ENCODE results near the gene ARMC2. TPM values are rescaled to one million over a fixed set of nuclear protein-coding genes. Genes with fewer than 3 reads are reported as not detected.

The ARMC2 gene
- polyA plus RNA-seq (2011; rRNA removed), result 4.2 and 5.1 TPM in 2 replicates
- polyA minus RNA-seq (2011; rRNA and poly(A)+ RNA removed), result 3.4 and 3.8 TPM in 2 replicates

- no peaks in the 10 kb centered on the region; the same call in 1 of the 2 replicates for H3K9me3 ChIP-seq (ENCODE audit: control insufficient read depth, insufficient read depth, low read length)
- CTCF ChIA-PET, result interaction anchor here (0.7 to 2.3 kb wide), 3 partner anchors 12 to 306 kb away, joined by 3 to 7 read pairs (median 7); no protein-coding TSS in a partner anchor
- TF ChIP-seq CTCF (IDR thresholded peaks at IDR 0.05; ENCODE audit: low read depth, low read length), result no peak
- H3K4me3 ChIP-seq (ENCODE audit: low read depth, low read length), result peak within 1 kb of the TSS; percentile 81
- POLR2A ChIA-PET, result interaction anchor here (0.6 to 1.1 kb wide), 4 partner anchors 246 to 507 kb away, joined by 3 to 8 read pairs (median 4); partner anchors contain the start of genes FOXO3 and SESN1
- no peak within 1 kb of the TSS for H3K27ac ChIP-seq (ENCODE audit: low read depth, low read length)
- DNase-seq (ENCODE audit: low read depth, low spot score), result peak; percentile 44
- no peaks in the 10 kb centered on the region for H3K27me3 ChIP-seq (ENCODE audit: control insufficient read depth, insufficient read depth, low read length)
Measured at GRCh38 chr6:108848116-108848868, at the start of gene ARMC2. Gene ARMC2, plus strand, starts transcription at chr6:108848422. Its CDS starts 5,846 bp downstream, at chr6:108854268.

DNA sequence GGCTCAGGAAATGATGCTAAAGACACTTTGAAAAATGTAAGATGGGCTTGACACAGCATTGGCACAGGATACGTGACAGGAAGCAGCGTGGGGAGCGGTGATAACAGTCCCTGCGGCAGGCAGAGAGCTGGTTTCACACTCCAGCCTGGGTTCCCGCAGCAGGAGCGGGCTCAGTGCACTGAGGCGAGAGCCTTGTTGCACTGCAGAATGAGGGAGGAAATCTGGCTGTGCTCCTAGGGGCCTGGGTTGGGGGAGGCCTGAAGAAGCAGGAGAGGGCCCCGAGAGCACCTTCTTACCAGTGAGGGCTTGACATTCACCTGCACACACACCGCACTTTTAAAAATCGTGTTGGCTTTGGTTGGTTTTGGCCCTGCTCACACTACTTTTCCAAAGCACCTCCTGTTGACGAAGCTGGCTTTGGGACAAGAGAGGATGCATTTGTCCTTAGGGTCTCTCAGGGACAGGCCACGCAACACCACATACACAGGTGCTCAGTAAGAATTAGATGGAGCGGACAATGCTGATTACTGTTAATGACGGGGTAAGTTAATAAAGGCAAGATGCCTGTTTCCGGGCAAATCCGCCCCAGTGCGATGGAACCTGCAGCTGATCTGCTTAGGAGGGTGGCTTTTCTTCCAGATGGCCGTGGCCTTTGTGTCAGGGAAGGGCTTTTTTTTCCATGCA, 49.4 kb upstream of the ARMC2 start:
- no peak for TF ChIP-seq CTCF (IDR thresholded peaks at IDR 0.05; ENCODE audit: low read depth, low read length)
- POLR2A ChIA-PET, result no interaction called here

DNA sequence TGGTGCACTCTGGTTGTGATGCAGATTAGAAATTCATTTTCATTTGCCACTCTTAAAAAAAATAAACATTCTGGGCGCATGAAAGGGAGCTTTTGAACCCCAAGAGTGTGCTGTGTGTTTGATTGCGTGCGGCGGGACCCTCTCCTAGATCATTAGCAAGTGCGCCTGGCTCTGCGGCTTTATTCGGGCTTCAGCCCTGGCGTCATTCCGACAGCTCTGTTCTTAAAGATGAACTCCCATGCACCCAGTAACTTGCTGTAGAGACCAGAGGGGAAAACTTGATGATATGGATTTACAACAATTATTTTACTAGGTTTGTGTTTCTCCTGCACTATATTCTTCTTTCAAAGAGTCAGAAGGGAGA, 48.9 kb upstream of the ARMC2 start:
- H3K4me3 ChIP-seq (ENCODE audit: low read depth, low read length), result no peak overlapping the region
- CTCF ChIA-PET, result interaction anchor here (1.2 kb wide), 1 partner anchor 36 kb away, joined by 3 read pairs; no protein-coding TSS in a partner anchor
- H3K27me3 ChIP-seq (ENCODE audit: control insufficient read depth, insufficient read depth, low read length), result peaks cover 3% of the 10 kb centered on the region
- POLR2A ChIA-PET, result no interaction called here
- H3K27ac ChIP-seq (ENCODE audit: low read depth, low read length), result no peak overlapping the region
- DNase-seq (ENCODE audit: low read depth, low spot score), result no peak
- H3K9me3 ChIP-seq (ENCODE audit: control insufficient read depth, insufficient read depth, low read length), result no peaks in the 10 kb centered on the region
- TF ChIP-seq CTCF (IDR thresholded peaks at IDR 0.05; ENCODE audit: low read depth, low read length), result no peak

More for the DNA sequence above, 49.4 kb upstream of the ARMC2 start:
- CTCF ChIA-PET, result interaction anchor here (0.6 to 3.5 kb wide), 3 partner anchors 15 to 56 kb away, joined by 3 to 10 read pairs (median 4); no protein-coding TSS in a partner anchor
- Histone ChIP-seq H3K9me3 (ENCODE audit: control insufficient read depth, insufficient read depth, low read length) (no peaks in the 10 kb centered on the region), H3K4me3 (ENCODE audit: low read depth, low read length) (no peak overlapping the region), H3K27me3 (ENCODE audit: control insufficient read depth, insufficient read depth, low read length) (peaks cover 3% of the 10 kb centered on the region), H3K27ac (ENCODE audit: low read depth, low read length) (no peak overlapping the region)
- DNase-seq (ENCODE audit: low read depth, low spot score), result no peak

GRCh38 chr6:108799791-108800190, 48.4 kb upstream of the ARMC2 start:
- no peak for DNase-seq (ENCODE audit: low read depth, low spot score)
- Histone ChIP-seq H3K27ac (ENCODE audit: low read depth, low read length) (no peak overlapping the region), H3K27me3 (ENCODE audit: control insufficient read depth, insufficient read depth, low read length) (peaks cover 3% of the 10 kb centered on the region), H3K9me3 (ENCODE audit: control insufficient read depth, insufficient read depth, low read length) (no peaks in the 10 kb centered on the region), H3K4me3 (ENCODE audit: low read depth, low read length) (no peak overlapping the region)
- POLR2A ChIA-PET, result no interaction called here
- no peak for TF ChIP-seq CTCF (IDR thresholded peaks at IDR 0.05; ENCODE audit: low read depth, low read length)
- CTCF ChIA-PET, result interaction anchor here (1.2 kb wide), 1 partner anchor 36 kb away, joined by 3 read pairs; no protein-coding TSS in a partner anchor
